Activated naive CD4-positive, alpha-beta T cell treated with anti-CD3 and anti-CD28 coated beads for 36 hours (primary cell): ENCODE measurements around the gene ITGAD. TPM values are rescaled to one million over a fixed set of nuclear protein-coding genes. Genes with fewer than 3 reads are reported as not detected.

Source experiments
- CTCF ChIA-PET: fragments of 350-600 bp; sonication (Branson Sonifier 250); formaldehyde crosslinking; loops from one replicate; lab custom pipeline; 2021; ENCODE audit warnings: antibody characterized with exemption; lab: Charles Lee
- DNase-seq: peaks from one replicate; pipeline ENCODE4 v3.0.0-alpha.2; 2020
- H3K27ac Mint-ChIP-seq: one replicate; pipeline ENCODE4 v1.8.0; 2021; ENCODE audit warnings: mild to moderate bottlenecking, mixed read lengths
- H3K27me3 Mint-ChIP-seq: one replicate; pipeline ENCODE4 v1.8.0; 2021; ENCODE audit warnings: low read depth, mixed read lengths
- H3K36me3 Mint-ChIP-seq: one replicate; pipeline ENCODE4 v1.8.0; 2021; ENCODE audit warnings: low read depth, mixed read lengths
- H3K4me1 Mint-ChIP-seq: one replicate; pipeline ENCODE4 v1.8.0; 2021; ENCODE audit warnings: low read depth, mixed read lengths
- H3K4me3 Mint-ChIP-seq: one replicate; pipeline ENCODE4 v1.8.0; 2021; ENCODE audit warnings: mild to moderate bottlenecking, moderate library complexity, mixed read lengths
- H3K9me3 Mint-ChIP-seq: one replicate; pipeline ENCODE4 v1.8.0; 2021; ENCODE audit warnings: mixed read lengths
- intact Hi-C: fragments of 100-400 bp; cut with micrococcal nuclease; formaldehyde crosslinking; loops from one replicate; pipeline ENCODE4 v1.15.1; 2023
- total RNA-seq, 2 experiments: library from RNA; stranded (reverse); gene quantifications; one replicate each; pipeline ENCODE4 v1.2.3, GENCODE V29; 2021

Gene ITGAD
- total RNA-seq, 2 experiments from 2014 or later: not detected

GRCh38 chr16:31459687-31460581 lies 66.8 kb downstream of the ITGAD start:
- Mint-ChIP-seq H3K4me3 (peak overlapping the region; percentile 87), H3K9me3 (no peaks in the 10 kb centered on the region), H3K4me1 (peaks cover 40% of the 10 kb centered on the region), H3K36me3 (peaks cover 27% of the 10 kb centered on the region), H3K27me3 (no peaks in the 10 kb centered on the region), H3K27ac (peak overlapping the region; percentile 94)
- CTCF ChIA-PET: interaction anchor here (0.7 to 1.9 kb wide), 15 partner anchors 7 to 418 kb away, joined by 3 to 11 read pairs (median 5); a partner anchor contains a TSS
- intact Hi-C loops: loop anchor here (1.0 to 5.0 kb wide), 16 partner anchors 17 to 801 kb away; partner anchors contain the start of genes FBRS, FUS, SETD1A and STX4
- peak; percentile 100 for DNase-seq

GRCh38 chr16:31460582-31461002 lies 67.5 kb downstream of the ITGAD start:
- peak; percentile 33 for DNase-seq
- Mint-ChIP-seq H3K4me3 (peak overlapping the region; percentile 79), H3K9me3 (no peaks in the 10 kb centered on the region), H3K27ac (no peak overlapping the region), H3K4me1 (peaks cover 33% of the 10 kb centered on the region), H3K36me3 (peaks cover 29% of the 10 kb centered on the region), H3K27me3 (no peaks in the 10 kb centered on the region)
- intact Hi-C loops: no loop called here
- CTCF ChIA-PET: interaction anchor here (0.7 to 1.9 kb wide), 14 partner anchors 8 to 417 kb away, joined by 3 to 11 read pairs (median 5); a partner anchor contains a TSS

- no peak overlapping the region for H3K27ac Mint-ChIP-seq
- H3K4me3 Mint-ChIP-seq: no peak overlapping the region
- DNase-seq: no peak
- no peaks in the 10 kb centered on the region for H3K9me3 Mint-ChIP-seq
- CTCF ChIA-PET: interaction anchor here (1.0 to 1.9 kb wide), 10 partner anchors 9 to 407 kb away, joined by 4 to 11 read pairs (median 6); a partner anchor contains a TSS
- peaks cover 27% of the 10 kb centered on the region for H3K4me1 Mint-ChIP-seq
- peaks cover 25% of the 10 kb centered on the region for H3K36me3 Mint-ChIP-seq
- intact Hi-C loops: no loop called here
- H3K27me3 Mint-ChIP-seq: no peaks in the 10 kb centered on the region
Observed at GRCh38 chr16:31461201-31461920, 68.2 kb downstream of the ITGAD start.

- Mint-ChIP-seq H3K27ac (no peak overlapping the region), H3K36me3 (peaks cover 19% of the 10 kb centered on the region), H3K4me1 (peaks cover 24% of the 10 kb centered on the region), H3K27me3 (no peaks in the 10 kb centered on the region), H3K4me3 (no peak overlapping the region), H3K9me3 (no peaks in the 10 kb centered on the region)
- no peak for DNase-seq
- CTCF ChIA-PET: interaction anchor here (0.6 to 0.7 kb wide), 2 partner anchors 26 to 234 kb away, joined by 3 to 4 read pairs; no protein-coding TSS in a partner anchor
- intact Hi-C loops: no loop called here
Observed at GRCh38 chr16:31461921-31462804, 69.0 kb downstream of the ITGAD start.

GRCh38 chr16:31464348-31464769 lies 71.2 kb downstream of the ITGAD start:
- H3K4me3 Mint-ChIP-seq: no peak overlapping the region
- peaks cover 14% of the 10 kb centered on the region for H3K4me1 Mint-ChIP-seq
- peaks cover 10% of the 10 kb centered on the region for H3K36me3 Mint-ChIP-seq
- H3K9me3 Mint-ChIP-seq: no peaks in the 10 kb centered on the region
- no peak for DNase-seq
- no peak overlapping the region for H3K27ac Mint-ChIP-seq
- H3K27me3 Mint-ChIP-seq: no peaks in the 10 kb centered on the region
- intact Hi-C loops: no loop called here
- CTCF ChIA-PET: interaction anchor here (0.7 kb wide), 1 partner anchor 158 kb away, joined by 4 read pairs; no protein-coding TSS in a partner anchor

GRCh38 chr16:31464781-31465260 lies 71.7 kb downstream of the ITGAD start:
- Mint-ChIP-seq H3K27ac (no peak overlapping the region), H3K27me3 (no peaks in the 10 kb centered on the region), H3K9me3 (no peaks in the 10 kb centered on the region), H3K4me3 (no peak overlapping the region), H3K4me1 (peaks cover 14% of the 10 kb centered on the region), H3K36me3 (peaks cover 10% of the 10 kb centered on the region)
- intact Hi-C loops: no loop called here
- CTCF ChIA-PET: no interaction called here
- no peak for DNase-seq

DNA sequence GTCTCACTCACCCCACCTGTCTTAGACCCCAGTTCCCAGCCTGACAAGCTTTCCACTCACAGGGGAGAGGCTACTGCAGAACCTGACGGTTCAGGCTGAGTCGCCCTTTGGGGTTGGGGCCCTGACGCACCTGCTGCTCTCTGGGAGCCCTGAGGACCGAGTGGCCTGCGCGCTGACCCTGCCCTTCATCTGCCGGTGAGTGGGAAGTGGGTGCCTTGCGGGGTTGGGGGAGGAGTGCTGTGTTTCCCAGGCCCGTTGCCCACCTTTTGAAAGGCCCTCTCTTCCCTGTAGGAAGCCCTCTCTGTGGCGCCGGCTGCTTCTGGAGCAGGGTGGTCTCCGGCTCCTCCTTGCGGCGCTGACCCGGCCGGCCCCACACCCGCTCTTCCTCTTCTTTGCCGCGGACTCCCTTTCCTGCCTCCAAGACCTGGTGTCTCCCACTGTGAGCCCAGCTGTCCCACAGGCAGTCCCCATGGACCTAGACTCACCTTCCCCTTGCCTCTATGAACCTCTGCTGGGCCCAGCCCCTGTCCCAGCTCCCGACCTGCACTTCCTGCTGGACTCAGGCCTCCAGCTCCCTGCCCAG lies 72.7 kb downstream of the ITGAD start:
- Mint-ChIP-seq H3K9me3 (no peaks in the 10 kb centered on the region), H3K27me3 (no peaks in the 10 kb centered on the region), H3K36me3 (peaks cover 10% of the 10 kb centered on the region), H3K4me3 (no peak overlapping the region), H3K4me1 (peaks cover 7% of the 10 kb centered on the region), H3K27ac (no peak overlapping the region)
- DNase-seq: no peak
- intact Hi-C loops: no loop called here
- CTCF ChIA-PET: no interaction called here

DNA sequence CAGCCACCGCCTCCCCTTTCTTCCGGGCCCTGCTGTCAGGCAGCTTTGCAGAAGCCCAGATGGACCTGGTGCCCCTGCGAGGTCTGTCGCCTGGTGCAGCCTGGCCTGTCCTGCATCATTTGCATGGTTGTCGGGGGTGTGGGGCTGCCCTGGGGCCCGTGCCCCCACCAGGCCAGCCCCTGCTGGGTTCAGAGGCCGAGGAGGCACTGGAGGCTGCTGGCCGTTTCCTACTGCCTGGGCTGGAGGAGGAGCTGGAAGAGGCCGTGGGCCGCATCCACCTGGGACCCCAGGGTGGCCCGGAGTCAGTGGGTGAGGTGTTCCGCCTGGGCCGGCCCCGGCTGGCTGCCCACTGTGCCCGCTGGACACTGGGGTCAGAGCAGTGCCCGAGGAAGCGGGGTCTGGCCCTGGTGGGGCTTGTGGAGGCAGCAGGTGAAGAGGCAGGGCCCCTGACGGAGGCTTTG lies 73.3 kb downstream of the ITGAD start:
- intact Hi-C loops: no loop called here
- Mint-ChIP-seq H3K36me3 (peaks cover 10% of the 10 kb centered on the region), H3K27ac (no peak overlapping the region), H3K4me3 (no peak overlapping the region), H3K27me3 (peaks cover 3% of the 10 kb centered on the region), H3K9me3 (no peaks in the 10 kb centered on the region), H3K4me1 (peaks cover 7% of the 10 kb centered on the region)
- CTCF ChIA-PET: no interaction called here
- DNase-seq: no peak

DNA sequence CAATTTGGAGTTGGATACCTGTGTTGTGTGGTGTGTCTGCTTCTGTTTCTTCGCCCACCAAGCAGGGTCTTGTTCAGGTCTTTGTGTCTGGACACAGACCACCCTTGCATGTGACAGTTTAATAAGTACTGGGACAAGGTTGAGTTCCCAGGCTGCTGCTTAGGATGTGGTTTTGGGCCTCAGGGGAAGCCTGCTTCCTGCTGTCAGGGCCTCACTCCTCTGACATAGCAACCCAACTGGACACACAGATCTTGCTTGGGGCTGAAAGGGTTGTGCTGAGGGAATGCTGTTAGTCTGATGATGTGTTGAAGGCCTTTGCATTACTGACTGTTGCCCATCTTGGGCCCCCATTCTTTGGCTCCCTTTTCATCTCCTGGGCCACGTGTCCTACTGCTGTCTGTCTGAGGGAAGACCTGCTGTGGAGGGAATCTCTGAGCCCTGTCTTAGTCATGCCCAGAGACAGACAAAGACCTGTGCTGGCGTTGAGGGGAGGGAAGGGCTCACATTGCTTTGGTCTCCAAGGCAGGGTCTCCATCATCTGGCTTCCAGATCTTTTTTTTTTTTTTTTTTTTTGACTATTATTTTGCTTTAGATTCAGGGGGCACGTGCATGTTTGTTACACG lies 74.1 kb downstream of the ITGAD start:
- CTCF ChIA-PET: no interaction called here
- Mint-ChIP-seq H3K36me3 (peaks cover 10% of the 10 kb centered on the region), H3K4me3 (no peak overlapping the region), H3K4me1 (peaks cover 8% of the 10 kb centered on the region), H3K27me3 (peaks cover 3% of the 10 kb centered on the region), H3K27ac (no peak overlapping the region), H3K9me3 (no peaks in the 10 kb centered on the region)
- intact Hi-C loops: no loop called here
- DNase-seq: no peak

DNA sequence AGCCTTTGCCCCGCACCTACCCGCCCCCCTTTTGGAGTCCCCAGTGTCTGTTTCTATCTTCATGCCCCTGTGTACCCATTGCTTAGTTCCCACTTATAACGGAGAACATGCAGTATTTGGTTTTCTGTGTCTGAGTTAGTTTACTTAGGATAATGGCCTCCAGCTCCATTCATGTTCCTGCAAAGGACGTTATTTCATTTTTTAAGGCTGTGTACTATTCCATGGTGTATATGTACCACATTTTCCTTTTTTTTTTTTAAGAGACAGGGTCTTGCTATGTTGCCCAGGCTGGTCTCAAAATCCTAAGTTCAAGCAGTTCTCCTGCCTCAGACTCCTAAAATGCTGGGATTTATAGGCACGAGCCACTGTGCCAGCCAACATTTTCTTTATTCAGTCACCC lies 74.7 kb downstream of the ITGAD start:
- Mint-ChIP-seq H3K27me3 (peaks cover 9% of the 10 kb centered on the region), H3K4me3 (no peak overlapping the region), H3K4me1 (peaks cover 8% of the 10 kb centered on the region), H3K27ac (no peak overlapping the region), H3K9me3 (no peaks in the 10 kb centered on the region), H3K36me3 (peaks cover 8% of the 10 kb centered on the region)
- DNase-seq: no peak
- intact Hi-C loops: no loop called here
- CTCF ChIA-PET: no interaction called here

DNA sequence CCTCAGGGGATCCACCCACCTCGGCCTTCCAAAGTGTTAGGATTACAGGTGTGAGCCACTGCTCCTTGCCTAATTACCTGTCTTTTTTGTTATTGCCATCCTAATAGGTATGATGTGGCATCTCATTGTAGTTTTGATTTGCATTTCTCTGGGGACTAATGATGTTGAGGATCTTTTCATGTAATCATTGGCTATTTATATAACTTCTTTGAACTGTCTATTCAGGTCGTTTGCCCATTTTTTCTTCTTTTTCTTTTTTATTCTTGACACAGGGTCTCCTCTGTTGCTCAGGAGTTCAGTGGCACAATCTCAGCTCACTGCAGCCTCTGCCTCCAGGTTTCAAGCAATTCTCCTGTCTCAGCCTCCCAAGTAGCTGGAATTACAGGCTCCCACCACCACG lies 77.5 kb downstream of the ITGAD start:
- intact Hi-C loops: no loop called here
- Mint-ChIP-seq H3K4me3 (no peak overlapping the region), H3K27ac (no peak overlapping the region), H3K4me1 (peaks cover 8% of the 10 kb centered on the region), H3K36me3 (peaks cover under 1% of the 10 kb centered on the region), H3K27me3 (peaks cover 16% of the 10 kb centered on the region), H3K9me3 (no peaks in the 10 kb centered on the region)
- DNase-seq: no peak
- CTCF ChIA-PET: no interaction called here
